ENCODE data around the gene SPAG5. TPM values are rescaled to one million over a fixed set of nuclear protein-coding genes. Genes with fewer than 3 reads are reported as not detected.

SPAG5 gene
- total and polyA plus RNA-seq, 9 of the 15 experiments (the other 6 are each of a cell fraction or from before 2014, with no cell fraction given): 94.4 to 286 (median 151) TPM

- FAIRE-seq (no peak), DNase-seq (ENCODE audit: extremely low read depth in 1 of 4, low spot score in 3 of 4) (peak in 1 of 4 experiments; percentile 22), ATAC-seq (no peak)
- no peaks in the 10 kb centered on the region for H3K27me3 ChIP-seq (ENCODE audit: control insufficient read depth in 2 of 2, insufficient read depth in 2 of 2, low read length in 2 of 2)
- peaks cover 24 to 29% of the 10 kb centered on the region in 2 experiments for H3K4me1 ChIP-seq (replicated peaks in 1 of 2; ENCODE audit: control insufficient read depth in 2 of 2, insufficient read depth in 2 of 2, low read length in 2 of 2)
- H3K9me1 ChIP-seq (ENCODE audit: control insufficient read depth, insufficient read depth, low read length): peaks cover 21% of the 10 kb centered on the region
- peak overlapping the region; percentile 82 for H3K4me2 ChIP-seq (ENCODE audit: insufficient read depth, low read length)
- in situ Hi-C loops (cut with MboI) (loop anchor here (5.0 kb wide), 1 partner anchor 360 kb away; no protein-coding TSS in a partner anchor), intact Hi-C loops (cut with micrococcal nuclease) (no loop called here)
- ChIA-PET POLR2A (interaction anchor here (0.7 to 16.7 kb wide), 11 partner anchors 18 to 1015 kb away, joined by 3 to 274 read pairs (median 3); partner anchors contain the start of genes FLOT2 and SPAG5), CTCF (ENCODE audit: low intra/inter-chr PET ratio) (interaction anchor here (0.6 kb wide), 1 partner anchor 56 kb away, joined by 3 read pairs; no protein-coding TSS in a partner anchor)
- no peak overlapping the region for H3K4me3 ChIP-seq
- no TSS peak for BruUV-seq (replicated peaks)
- peaks cover 23% of the 10 kb centered on the region for H3K79me2 ChIP-seq (ENCODE audit: control insufficient read depth, insufficient read depth, low read length)
- H2AFZ ChIP-seq (ENCODE audit: low read depth, low read length): peak overlapping the region; percentile 86
- H3K27ac ChIP-seq (ENCODE audit: extremely low read depth, low read depth, low read length): peak overlapping the region; percentile 91
- H4K20me1 ChIP-seq (replicated peaks; ENCODE audit: control insufficient read depth, insufficient read depth, low read length): 0 out of 2 replicates have a peak, but pooled peaks cover 10% of the 10 kb centered on the region
- peak overlapping the region; percentile 70 to 79; a peak in 3 of 4 replicates for H3K9ac ChIP-seq (ENCODE audit: insufficient read depth in 1 of 2, low read depth in 2 of 2, low read length in 2 of 2)
- H3K9me3 ChIP-seq (replicated peaks; ENCODE audit: control insufficient read depth, insufficient read depth, low read depth, low read length): no peaks in the 10 kb centered on the region
- peaks cover 79% of the 10 kb centered on the region for H3K36me3 ChIP-seq (ENCODE audit: control insufficient read depth, insufficient read depth, low read length)
- 54% methylated on average over 3 of the region's 3 CpGs for WGBS (ENCODE audit: insufficient coverage, low coverage, missing lambda C conversion rate)
- TF ChIP-seq ELF1 (tag; IDR thresholded peaks at IDR 0.05): peak; percentile 23; the same call in 1 of the 2 replicates
- TF ChIP-seq ZNF175 (CRISPR knock-in tag; IDR thresholded peaks at IDR 0.05; ENCODE audit: low read depth): peak; percentile 5; the same call in 1 of the 2 replicates
- TF ChIP-seq CREB3 (tag; conservative IDR thresholded peaks at IDR 0.05; ENCODE audit: low read depth): 0 out of 2 replicates have a peak, but pooled peaks have one; percentile 3
- no peak for TF ChIP-seq MCM3 (IDR thresholded peaks at IDR 0.05)
- 0 out of 2 replicates have a peak, but pooled peaks have one; percentile 9 for TF ChIP-seq PTRF (tag; IDR thresholded peaks at IDR 0.05)
- TF ChIP-seq ATF7 (IDR thresholded peaks at IDR 0.05): no peak
- no peak for TF ChIP-seq ATF1 (CRISPR knock-in tag; IDR thresholded peaks at IDR 0.05)
- TF ChIP-seq ATF1 (tag; IDR thresholded peaks at IDR 0.05): no peak
- no peak for TF ChIP-seq MYC (IDR thresholded peaks at IDR 0.05; ENCODE audit: low read depth, low read length)
- TF ChIP-seq MYC (CRISPR knock-in tag; IDR thresholded peaks at IDR 0.05; ENCODE audit: borderline replicate concordance, low read depth): no peak
- peak; percentile 83 for TF ChIP-seq NFIX (CRISPR knock-in tag; IDR thresholded peaks at IDR 0.05; ENCODE audit: low read depth)
- no peak for TF ChIP-seq THAP7 (CRISPR knock-in tag; IDR thresholded peaks at IDR 0.05)
- TF ChIP-seq REST (IDR thresholded peaks at IDR 0.05; ENCODE audit: borderline replicate concordance): no peak
- no peak for TF ChIP-seq REST (CRISPR knock-in tag; IDR thresholded peaks at IDR 0.05; ENCODE audit: low read depth)
Observed at GRCh38 chr17:28577466-28577824, 21.4 kb downstream of the SPAG5 start.

Measured in K562 (cell line).